Limb (tissue), 2 donors: ENCODE data around the gene NKX1-1.
"Not testable (repeated sequence)": the region's sequence is repeated elsewhere in the genome, so short reads cannot be mapped to it uniquely, and the experiment has no call there.

Source experiments
- DNase-seq, 2 donors: peaks; one replicate each; pipeline ENCODE4 v3.0.0-alpha.2; 2016; ENCODE audit errors: extremely low spot score in 2 of 2

The NKX1-1 gene

DNA sequence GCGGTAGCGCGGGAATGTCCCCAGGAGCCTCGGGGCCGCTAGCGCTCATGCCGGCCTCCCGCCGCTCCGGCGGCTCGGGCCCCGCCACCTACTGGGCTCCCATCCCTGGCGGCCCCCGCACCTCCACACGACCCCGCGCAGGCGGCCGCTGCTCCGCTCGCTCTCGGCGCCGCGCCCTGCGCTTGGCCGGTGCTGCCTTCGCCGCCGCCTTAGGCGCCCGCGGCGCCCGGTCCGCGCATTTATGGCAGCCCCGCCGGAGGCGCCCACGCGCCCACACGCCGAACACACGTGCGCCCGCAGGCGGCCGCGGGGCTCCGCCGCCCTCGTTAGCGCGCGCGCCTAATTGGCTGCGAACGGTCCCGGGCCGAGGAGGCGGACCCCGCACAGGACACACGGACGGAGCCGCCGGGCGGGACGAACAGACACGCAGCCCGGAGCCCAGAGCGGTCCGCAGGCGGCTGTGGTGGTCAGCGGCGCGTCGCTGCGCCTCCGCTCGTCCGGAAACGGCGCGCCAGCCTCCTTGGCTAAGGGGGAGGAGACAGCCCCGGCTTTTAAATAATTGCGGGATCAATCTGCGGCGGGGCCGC, at the start of gene NKX1-1:
Gene NKX1-1 (minus strand): TSS at position 49 of the 587 bp plus-strand sequence. CDS start 0 bp downstream, at position 49.
- no peak for DNase-seq

DNA sequence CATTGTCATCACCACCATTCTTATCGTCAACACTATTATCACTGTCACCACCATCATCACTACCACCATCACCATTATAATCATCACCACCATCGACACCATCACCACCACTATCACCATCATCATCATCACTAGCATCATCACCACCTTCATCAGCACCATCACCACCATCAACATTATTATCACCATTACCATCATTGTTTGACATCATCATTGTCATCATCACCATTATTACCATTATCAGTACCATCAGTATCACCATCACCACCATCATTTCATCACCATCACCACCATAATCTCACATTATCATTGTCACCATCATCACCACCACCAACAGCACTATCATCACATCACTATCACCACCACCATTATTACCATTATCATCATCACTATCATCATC, 47.5 kb upstream of the NKX1-1 start:
- no peak for DNase-seq

DNA sequence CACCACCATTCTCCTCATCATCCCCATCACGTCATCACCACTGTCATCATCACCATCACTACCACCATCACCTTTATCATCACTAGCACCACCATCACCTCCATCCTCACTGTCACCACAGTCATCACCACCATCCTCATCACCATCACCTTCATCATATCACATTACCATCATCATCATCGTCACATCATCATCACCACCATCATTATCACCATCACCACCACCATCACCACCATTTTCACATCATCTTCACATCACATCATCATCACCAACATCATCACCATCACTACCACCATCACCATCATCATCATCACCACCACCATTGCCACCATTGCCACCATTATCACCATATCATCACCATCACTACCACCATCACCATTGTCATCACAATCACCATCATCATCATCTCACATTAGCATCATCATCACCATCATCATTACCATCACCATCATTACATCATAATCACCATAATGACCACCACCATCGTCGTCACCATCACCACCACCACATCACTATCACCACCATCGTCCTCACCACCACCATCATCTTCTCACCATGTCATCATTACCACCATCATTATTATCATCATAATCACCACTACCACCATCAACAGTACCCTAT, 46.3 kb upstream of the NKX1-1 start:
- no peak for DNase-seq

DNA sequence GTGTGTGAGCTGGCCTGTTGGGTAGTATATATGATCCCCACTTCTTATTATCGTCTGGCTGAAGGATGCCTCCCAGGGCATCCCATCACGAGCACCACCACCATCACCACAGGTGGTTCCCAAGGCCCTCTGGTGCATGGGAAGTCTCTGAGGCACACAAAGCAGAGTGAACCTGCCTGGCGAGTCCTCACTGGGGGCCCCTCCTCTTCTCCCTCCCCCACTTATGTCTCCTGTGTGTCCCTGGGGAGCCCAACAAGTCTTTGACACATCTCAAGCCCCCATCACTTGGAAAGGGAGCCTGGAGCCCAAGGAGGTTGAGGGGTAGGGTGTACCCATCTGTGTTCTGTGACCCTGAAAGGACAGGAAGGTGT, 45.5 kb upstream of the NKX1-1 start:
- no peak for DNase-seq

DNA sequence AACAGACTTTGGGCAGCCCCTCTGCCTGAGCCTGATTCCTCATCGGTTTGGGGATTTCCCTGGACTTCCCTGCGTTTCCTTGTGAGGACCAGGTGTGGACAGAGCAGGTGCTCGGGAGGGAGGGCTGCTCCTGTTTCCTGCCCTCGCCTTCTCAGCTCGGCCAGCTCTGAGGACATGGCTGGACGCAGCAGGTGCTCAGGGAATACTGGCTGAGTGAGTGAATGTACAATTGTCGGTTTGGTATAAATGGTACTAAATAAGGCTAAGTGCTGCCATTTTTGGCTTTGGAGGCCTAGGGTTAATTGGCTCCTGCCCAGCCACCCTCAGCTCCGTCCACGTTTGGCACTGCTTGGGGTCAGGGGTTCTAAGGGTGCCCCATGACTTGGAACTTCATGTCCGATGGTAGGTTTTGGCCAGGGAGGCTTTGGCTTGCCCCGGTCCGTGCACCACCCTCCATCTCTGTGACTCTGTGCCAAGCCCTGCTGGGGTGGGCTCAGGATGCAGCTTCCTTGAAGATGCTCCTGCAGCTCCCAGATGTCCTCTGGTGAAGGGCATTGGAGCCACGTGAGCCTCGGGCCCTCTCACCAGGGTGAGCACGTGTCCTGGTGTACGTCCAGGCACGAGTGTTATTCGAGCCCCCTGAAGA, 45.0 kb upstream of the NKX1-1 start:
- no peak for DNase-seq

DNA sequence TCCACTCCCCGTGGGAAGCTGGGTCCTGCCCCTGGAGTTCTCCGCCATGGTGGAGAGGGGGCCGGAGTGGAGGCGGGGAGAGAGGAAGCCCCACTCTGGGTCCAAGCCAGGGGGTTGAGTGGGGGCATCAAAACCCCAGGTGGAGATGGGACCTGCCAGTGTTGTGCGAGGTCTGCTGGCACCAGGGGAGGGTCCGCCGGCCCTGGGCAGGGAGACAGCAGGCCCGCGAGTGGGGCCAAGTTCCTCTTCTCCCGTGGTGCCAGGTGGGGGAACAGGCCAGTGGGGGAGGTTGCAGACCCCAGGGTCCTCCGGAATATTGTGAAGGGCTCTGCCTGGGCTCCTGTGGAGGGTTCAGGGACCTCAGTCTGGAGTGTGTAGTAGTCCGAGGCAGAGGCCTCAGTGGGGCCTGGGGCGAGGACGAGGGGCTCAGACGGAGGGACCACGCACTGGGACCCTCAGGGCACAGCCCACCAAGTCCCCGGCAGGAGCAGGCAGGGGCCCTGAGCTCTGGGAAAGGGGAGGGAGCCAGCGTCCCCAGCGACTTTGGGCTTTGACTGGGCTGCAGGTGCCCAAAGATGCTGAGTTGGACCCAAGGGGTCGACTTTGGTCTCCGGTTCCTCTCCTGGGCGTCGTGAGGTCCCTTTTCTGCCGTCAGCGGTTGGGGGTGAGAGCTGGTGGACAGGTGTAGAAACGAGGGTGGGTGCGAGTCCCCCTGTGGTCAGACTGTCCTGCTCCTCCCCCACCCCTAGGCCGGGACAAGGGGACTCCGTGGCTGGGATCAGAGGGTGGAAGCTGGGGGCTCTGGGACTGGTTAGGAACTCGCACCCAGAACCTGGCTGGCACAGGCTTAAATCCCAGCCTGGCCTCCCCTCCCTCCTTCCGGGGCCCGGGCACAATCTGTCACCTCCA, 43.8 kb upstream of the NKX1-1 start:
- no peak for DNase-seq

DNA sequence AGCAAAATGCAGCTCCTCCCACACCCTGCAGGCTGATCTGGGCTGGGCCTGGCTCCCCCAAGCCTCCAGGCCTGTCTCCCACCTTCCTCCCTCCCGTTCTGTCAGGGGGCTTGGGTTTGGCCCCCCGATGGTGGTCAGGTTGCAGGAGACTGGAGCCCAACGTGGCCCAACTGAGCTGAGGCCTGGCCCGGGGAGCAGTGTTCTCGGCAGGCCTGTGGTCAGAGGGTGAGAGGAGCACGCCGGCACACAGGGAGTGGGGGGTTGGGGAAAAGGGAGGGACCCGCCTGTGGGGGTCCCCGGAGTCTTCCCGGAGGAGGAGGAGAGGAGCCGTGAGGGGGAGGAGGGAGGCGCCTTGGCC, 43.2 kb upstream of the NKX1-1 start:
- DNase-seq, result peak in 1 of 2 donors; percentile 20

DNA sequence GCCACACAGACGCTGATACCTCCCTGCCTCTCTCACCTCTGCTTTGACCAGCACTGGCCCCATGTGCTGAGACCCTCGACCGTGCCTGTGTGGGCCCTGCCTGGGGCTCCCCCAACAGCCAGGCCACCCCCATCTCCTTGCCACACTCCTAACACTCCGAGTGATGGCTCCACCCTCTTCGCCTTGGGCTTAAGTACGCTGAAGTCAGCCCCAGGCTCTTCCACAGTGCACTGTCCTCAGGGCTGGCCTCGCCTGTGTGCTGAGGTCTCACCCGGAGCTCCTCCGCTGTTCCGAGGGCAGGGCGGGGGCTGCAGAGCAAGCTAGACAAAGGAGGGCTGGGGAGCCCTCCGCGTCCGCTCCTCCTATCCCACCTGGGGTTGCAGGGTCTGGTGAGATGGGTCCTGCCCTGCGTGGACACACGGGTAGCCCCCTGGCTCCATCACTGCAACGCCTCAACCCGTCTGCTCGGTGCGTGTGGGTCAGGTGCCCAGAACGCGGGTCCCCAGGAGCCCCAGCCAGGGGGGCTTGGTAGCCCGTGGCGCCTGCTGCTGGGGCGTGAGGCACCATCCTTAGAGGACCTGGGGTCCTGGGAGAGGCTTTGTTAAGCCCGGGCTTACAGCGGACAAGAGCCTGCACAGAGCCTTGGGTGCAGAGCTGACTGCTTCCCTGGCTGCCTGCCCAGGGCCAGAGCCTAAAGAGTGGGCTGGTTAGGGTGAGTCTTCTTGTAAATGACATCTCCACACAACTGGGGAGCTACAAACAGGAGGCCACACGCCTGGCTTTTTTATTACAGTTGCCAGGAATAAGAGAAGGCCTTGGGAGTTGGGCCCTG, 42.6 kb upstream of the NKX1-1 start:
- DNase-seq, result peak in 1 of 2 donors; percentile 22

DNA sequence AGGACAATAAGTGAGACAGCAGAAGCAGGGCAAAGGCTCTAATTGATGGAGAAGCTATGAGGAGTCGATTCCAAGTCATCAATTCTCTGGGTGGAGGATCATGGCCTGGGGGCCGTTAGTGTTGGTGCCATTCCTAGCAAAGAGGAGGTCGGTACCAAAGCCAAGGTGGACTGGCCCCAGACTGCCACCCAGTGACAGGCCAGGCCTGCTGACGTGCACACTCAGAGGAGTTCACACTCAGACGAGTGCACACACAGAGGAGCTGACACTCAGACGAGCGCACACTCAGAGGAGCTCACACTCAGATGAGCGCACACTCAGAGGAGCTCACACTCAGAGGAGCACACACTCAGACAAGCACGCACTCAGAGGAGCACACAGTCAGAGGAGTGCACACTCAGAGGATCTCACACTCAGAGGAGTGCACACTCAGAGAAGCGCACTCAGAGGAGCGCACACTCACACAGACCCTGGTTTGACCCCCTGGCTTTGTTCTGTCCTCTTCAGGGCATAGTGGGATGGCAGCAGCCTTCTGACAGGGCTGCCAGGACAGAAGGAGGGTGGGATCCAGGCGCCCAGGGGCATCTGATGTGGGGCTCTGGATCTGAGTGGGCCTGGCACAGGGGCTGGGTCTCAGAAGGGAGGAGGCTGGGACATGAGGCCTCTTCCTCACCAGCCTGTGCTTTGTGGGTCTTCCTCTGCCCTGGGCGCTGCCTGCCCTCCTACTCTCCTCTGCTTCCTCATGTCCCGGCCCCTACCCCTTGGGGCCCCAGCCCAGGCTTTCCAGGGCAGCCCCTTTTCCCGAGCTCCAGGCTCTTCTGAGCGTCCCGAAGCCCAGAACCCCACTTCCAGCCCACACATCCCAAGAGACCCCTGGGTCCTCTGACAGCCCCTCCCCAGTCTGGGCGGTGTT, 41.7 kb upstream of the NKX1-1 start:
- peak in 1 of 2 donors; percentile 24 for DNase-seq

DNA sequence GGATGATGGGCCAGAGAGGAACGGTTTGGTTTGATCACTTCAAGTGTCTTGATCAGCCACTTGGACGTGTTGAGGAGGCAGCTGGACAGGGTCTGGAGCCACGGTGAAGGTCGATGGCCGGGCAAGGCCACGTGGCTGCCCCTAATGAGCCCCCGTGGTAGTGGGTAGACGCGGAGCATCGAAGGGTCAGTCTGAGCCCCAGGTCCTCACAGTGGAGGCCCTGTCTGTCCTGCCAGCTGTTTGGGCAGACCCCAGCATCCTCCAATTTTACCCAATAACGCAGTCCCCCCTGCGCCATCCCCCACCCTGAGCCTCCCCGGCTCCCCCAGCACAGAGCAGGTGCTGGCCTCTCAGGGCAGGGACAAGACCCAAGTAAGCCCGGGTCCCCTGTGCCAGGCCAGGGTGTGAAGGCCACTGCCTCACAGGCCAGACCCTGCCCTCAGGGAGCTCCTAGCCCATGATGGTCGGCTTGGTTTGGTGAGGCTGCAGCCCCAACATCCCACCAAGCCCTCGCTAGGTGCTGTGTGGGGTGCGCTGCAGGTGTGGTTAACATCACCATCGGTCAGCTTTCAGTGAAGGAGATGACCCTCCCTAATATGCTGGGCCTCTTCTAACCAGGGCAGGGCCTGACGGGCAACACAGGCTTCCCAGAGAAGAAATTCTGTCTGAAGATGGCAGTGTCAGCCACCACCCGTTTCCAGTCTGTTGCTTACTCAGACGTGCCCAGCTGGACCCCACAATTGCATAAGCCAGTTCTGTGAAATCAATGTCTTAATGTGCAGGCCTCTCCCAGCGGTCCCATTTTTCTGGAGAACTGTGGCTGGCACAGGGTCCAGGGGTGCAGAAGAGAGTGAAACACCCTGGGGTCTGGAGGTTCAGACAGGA, 40.5 kb upstream of the NKX1-1 start:
- no peak for DNase-seq

DNA sequence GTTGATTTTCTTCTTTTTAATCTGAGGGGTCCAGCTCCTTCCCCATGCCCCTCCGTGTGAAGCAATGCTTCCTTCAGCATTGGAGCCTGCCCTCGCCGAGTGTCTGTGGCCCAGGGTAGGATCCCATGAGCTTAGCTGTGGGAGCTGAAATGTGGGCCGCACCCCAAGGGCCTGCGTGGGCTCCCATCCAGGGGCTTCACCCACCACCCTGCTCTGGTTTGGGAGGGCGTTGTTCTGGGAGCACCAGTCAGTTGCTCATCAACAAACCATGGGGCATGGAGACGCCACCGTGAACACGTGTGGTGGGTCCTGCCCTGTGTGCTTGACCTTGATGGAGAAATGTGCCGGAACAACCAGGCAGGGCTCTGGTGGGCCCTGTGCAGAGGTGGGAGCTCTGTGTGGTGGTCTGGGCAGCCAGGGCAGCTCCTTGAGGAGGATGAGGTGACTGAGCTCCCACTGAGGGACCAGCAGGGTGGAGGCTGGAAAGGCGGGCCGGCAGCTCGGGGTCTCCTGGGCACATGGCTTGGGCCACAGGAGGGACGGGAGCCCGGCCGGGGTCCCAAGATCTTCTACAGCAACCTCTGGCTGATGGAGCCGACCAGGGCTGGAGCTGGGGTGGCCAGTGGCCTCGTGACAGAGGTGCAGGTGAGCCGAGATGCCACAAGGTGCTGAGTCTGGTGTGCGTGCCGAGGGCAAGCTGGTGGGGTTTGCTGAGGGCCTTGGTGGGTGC, 39.6 kb upstream of the NKX1-1 start:
- DNase-seq, result no peak

DNA sequence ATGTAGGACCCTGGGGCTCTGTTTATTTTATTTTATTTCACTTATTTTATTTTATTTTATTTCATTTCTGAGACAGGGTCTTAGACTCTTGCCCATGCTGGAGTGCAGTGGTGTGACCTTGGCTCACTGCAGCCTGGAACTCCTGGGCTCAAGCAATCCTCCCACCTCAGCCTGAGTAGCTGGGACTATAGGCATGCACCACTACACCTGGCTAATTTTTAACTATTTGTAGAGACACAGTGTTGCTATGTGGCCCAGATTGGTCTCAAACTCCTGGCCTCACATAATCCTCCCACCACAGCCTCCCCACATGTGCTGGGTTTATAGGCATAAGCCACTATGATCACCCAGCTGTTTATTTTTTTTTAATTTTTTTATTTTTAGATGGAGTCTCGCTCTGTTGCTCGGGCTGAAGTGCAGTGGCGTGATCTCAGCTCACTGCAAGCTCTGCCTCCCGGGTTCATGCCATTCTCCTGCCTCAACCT, 37.5 kb upstream of the NKX1-1 start:
- DNase-seq, result not testable (repeated sequence)

DNA sequence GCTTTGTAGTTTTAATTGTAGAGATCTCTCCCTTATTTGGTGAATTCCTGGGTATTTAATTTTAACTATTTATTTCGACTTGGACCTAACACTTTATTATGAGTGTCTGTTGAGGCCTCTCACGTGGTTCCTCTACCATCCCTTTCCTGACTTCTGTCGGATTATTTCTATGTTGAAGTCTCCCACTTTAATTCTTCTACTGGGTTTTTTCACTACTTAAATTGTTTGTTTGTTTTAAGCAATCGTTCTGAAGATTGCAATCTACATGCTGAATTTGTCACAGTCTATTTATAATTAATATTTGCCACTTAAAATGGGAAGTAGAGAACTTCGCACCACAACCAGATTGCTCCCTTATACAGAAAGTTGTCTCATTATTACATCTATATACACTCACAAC, 20.8 kb upstream of the NKX1-1 start:
- DNase-seq, result no peak

DNA sequence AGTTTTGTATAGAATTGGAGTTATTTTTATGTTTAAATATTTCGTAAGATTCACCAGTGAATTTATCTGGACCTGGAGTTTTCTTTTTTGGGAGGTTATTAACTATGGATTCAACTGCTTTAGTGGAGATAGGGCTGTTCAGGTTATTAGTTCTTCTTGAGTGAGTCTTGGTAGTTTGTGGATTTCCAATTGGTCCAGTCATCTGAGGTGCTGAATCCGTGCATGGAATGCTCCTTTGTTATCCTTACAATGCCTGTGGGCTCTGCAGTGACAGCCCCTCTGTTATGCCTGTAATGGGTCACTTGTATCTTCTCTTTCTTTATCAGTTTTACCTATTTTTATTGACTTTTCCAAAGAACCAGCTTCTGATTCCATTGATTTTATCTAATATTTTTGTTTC, 15.4 kb upstream of the NKX1-1 start:
- DNase-seq, result no peak

DNA sequence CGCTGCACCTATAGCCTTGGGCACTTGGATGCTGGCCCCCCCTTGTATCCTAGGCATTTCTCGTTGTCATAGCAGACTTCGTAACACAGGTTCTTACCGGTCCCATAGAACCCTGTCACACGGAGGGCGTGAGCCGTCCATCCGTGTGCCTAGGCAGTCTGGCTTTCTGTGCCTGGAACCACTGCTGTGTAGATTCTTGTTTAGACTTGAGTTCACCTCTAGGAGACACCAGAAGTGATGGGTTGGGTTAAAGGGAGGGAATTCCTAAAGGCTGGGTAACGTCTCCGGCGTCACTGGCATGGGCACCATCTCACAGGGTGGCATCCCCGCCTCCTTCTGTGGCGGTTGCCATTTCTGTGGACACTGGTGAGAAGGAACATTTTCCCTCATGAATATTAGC, 13.5 kb upstream of the NKX1-1 start:
- peak in 1 of 2 donors; percentile 5 for DNase-seq

DNA sequence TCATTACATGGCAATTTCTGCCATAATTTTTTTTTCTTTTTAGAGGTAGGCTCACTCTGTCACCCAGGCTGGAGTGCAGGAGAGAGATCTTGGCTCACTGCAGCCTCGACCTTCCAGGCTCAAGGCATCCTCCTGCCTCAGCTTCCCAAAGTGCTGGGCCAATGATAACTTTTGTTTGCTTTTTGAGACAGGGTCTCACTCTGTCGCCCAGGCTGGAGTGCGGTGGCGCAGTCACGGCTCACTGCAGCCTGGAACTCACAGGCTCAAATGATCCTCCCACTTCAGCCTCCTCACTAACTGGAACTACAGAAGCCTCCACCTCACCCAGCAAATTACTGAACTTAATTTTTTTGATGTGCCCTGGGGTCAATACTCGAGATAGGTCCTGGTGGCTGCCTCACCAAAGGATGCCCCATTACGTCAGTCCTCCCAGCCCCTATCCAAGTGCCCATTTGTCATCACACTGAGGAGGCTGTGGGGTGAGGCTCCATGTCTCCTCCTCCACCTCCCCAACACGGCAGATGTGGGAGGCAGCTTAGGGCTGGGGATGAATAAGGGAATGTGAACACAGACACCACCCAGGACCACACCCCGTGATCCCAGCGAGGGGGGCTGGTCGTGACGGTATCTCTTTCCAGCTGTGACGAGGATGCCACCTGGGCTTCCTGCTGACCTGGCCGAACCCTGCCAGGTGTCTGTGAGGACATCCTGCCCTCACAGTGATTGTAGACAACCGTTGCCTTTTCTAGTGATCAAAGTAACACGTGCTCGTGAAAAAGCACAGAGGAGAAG, 12.4 kb upstream of the NKX1-1 start:
- DNase-seq, result peak in 1 of 2 donors; percentile 6
